Testis (tissue), 3 donors: ENCODE measurements around the gene DPF3. TPM values are rescaled to one million over a fixed set of nuclear protein-coding genes. Genes with fewer than 3 reads are reported as not detected.

Source experiments
- DNase-seq: peaks from one replicate; pipeline ENCODE4 v3.0.0-alpha.2; 2019
- H3K27ac ChIP-seq, 2 donors: fragments of 200-600 bp; sonication (generic); one replicate each; pipeline ENCODE4 v1.5.1; 2019
- H3K27me3 ChIP-seq: fragments of 200-600 bp; sonication (generic); one replicate; pipeline ENCODE4 v1.5.1; 2019
- H3K36me3 ChIP-seq: fragments of 200-600 bp; sonication (generic); one replicate; pipeline ENCODE4 v1.5.1; 2017; ENCODE audit warnings: low read depth; ENCODE audit errors: missing control alignments
- H3K4me1 ChIP-seq: fragments of 200-600 bp; sonication (generic); one replicate; pipeline ENCODE4 v1.5.1; 2019
- H3K4me3 ChIP-seq, 2 donors: fragments of 200-600 bp; sonication (generic); one replicate each; pipeline ENCODE4 v1.5.1; 2017 to 2019
- H3K9me3 ChIP-seq: fragments of 200-600 bp; sonication (generic); one replicate; pipeline ENCODE4 v1.5.1; 2017
- POLR2A ChIP-seq: fragments of 450-650 bp; IDR thresholded peaks from one replicate; pipeline ENCODE4 v1.6.1; 2017; ENCODE audit warnings: antibody characterized with exemption, mild to moderate bottlenecking, moderate library complexity
- WGBS, 2 donors: methylation state at CpG; one replicate each; pipeline ENCODE4 v1.1.5; 2018; 5-methylcytosine and 5-hydroxymethylcytosine counted together
- intact Hi-C: fragments of 100-400 bp; cut with DNase I; formaldehyde crosslinking; loops from one replicate; pipeline ENCODE4 v1.15.1; 2023; ENCODE audit warnings: low total_unique reads
- polyA plus RNA-seq: library from polyadenylated mRNA; stranded (reverse); fragments of 350-450 nt; fragmentation: Illumina TruSeq; extraction: RNeasy Lipid Tissue Mini Kit (QIAGEN cat#74804); gene quantifications from one replicate; pipeline ENCODE4 v1.2.3, GENCODE V29; 2014; ENCODE audit warnings: low read depth, low replicate concordance; ENCODE audit not compliant: insufficient read depth
- total RNA-seq, 2 donors: library from RNA; depleted of rRNA; stranded (reverse); fragments of >200 nt; gene quantifications; one replicate each; pipeline ENCODE4 v1.2.3, GENCODE V29; 2016
- TF ChIP-seq, protein P1 (sequence below), 3 experiments: fragments of 450-650 bp in 2 of 3; fragments of 200-600 bp in 1 of 3; sonication (generic) in 1 of 3; IDR thresholded peaks; one replicate each; pipeline ENCODE4 v1.5.1; 2016 to 2019; ENCODE audit warnings: antibody characterized with exemption in 3 of 3, mild to moderate bottlenecking in 2 of 3, moderate library complexity in 1 of 3

The DPF3 gene
- total and polyA plus RNA-seq, 3 donors from 2014 or later = 14.6 to 41.6 (median 26.4) TPM

- intact Hi-C loops = no loop called here
- DNase-seq = no peak
- Histone ChIP-seq H3K9me3 (no peaks in the 10 kb centered on the region), H3K36me3 (no peaks in the 10 kb centered on the region), H3K27me3 (no peaks in the 10 kb centered on the region), H3K4me3 (no peak overlapping the region), H3K27ac (no peak overlapping the region), H3K4me1 (peaks cover 22% of the 10 kb centered on the region)
- TF ChIP-seq POLR2A = no peak
- TF ChIP-seq, protein P1, sequence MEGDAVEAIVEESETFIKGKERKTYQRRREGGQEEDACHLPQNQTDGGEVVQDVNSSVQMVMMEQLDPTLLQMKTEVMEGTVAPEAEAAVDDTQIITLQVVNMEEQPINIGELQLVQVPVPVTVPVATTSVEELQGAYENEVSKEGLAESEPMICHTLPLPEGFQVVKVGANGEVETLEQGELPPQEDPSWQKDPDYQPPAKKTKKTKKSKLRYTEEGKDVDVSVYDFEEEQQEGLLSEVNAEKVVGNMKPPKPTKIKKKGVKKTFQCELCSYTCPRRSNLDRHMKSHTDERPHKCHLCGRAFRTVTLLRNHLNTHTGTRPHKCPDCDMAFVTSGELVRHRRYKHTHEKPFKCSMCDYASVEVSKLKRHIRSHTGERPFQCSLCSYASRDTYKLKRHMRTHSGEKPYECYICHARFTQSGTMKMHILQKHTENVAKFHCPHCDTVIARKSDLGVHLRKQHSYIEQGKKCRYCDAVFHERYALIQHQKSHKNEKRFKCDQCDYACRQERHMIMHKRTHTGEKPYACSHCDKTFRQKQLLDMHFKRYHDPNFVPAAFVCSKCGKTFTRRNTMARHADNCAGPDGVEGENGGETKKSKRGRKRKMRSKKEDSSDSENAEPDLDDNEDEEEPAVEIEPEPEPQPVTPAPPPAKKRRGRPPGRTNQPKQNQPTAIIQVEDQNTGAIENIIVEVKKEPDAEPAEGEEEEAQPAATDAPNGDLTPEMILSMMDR (IDR thresholded peaks at IDR 0.05) = no peak
- 90 to 95% methylated on average over 5 of the region's 5 CpGs for WGBS, 2 donors
These were observed 248.2 kb downstream of the DPF3 start for GRCh38 chr14:72645706-72646105.

GRCh38 chr14:72644758-72645489, 249.0 kb downstream of the DPF3 start:
- Histone ChIP-seq H3K27me3 (no peaks in the 10 kb centered on the region), H3K27ac (no peak overlapping the region), H3K4me1 (peaks cover 14% of the 10 kb centered on the region), H3K4me3 (no peak overlapping the region), H3K36me3 (no peaks in the 10 kb centered on the region), H3K9me3 (no peaks in the 10 kb centered on the region)
- intact Hi-C loops = no loop called here
- no peak for DNase-seq
- TF ChIP-seq, protein P1 (IDR thresholded peaks at IDR 0.05) = no peak
- TF ChIP-seq POLR2A = no peak
- WGBS, 2 donors = 84 to 92% methylated on average over 4 of the region's 4 CpGs

GRCh38 chr14:72644038-72644437, 249.9 kb downstream of the DPF3 start:
- Histone ChIP-seq H3K36me3 (no peaks in the 10 kb centered on the region), H3K4me3 (no peak overlapping the region), H3K4me1 (peaks cover 12% of the 10 kb centered on the region), H3K27me3 (no peaks in the 10 kb centered on the region), H3K27ac (no peak overlapping the region), H3K9me3 (no peaks in the 10 kb centered on the region)
- TF ChIP-seq POLR2A = no peak
- TF ChIP-seq, protein P1 (IDR thresholded peaks at IDR 0.05) = no peak
- WGBS, 2 donors = 88 to 95% methylated on average over 6 of the region's 6 CpGs
- no peak for DNase-seq
- intact Hi-C loops = no loop called here

DNA sequence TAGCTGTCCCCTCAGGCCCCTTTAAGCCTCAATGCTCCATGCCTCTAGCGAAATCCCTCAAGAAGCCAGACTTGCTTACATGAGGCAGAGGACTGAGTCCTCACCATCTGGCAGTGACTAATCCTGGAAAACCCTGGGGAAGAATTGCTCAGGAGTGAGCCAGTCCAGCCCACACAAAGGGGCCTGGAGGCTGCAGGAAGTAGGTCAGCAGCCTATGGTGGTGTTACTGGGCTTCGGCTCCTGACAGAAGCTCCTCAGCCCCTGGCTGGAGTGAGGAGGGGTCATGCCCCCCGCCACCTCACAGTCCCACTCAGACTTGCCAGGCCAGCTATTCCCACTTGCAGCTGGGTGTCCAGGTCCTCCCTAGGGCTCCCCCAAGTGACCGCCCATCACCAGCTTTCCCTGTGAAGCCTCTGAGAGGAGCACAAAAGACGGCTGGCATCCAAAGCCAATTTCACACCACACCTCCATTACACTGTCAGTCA, 250.5 kb downstream of the DPF3 start:
- Histone ChIP-seq H3K4me3 (no peak overlapping the region), H3K27ac (no peak overlapping the region), H3K9me3 (no peaks in the 10 kb centered on the region), H3K27me3 (no peaks in the 10 kb centered on the region), H3K36me3 (no peaks in the 10 kb centered on the region), H3K4me1 (peaks cover 12% of the 10 kb centered on the region)
- TF ChIP-seq, protein P1 (IDR thresholded peaks at IDR 0.05) = no peak
- TF ChIP-seq POLR2A = no peak
- DNase-seq = peak; percentile 22
- WGBS, 2 donors = 48 to 73% methylated on average over 4 to 5 of the region's 5 CpGs
- intact Hi-C loops = no loop called here
